Colonic mucosa (tissue), 4 donors: ENCODE data around the gene SLC6A6. TPM values are rescaled to one million over a fixed set of nuclear protein-coding genes. Genes with fewer than 3 reads are reported as not detected.

Source experiments
- DNase-seq: peaks from one replicate; pipeline ENCODE4 v3.0.0-alpha.2; 2020
- H3K27ac ChIP-seq: fragments of 200-600 bp; one replicate; pipeline ENCODE4 v1.8.0; 2021
- H3K27me3 ChIP-seq: fragments of 200-600 bp; one replicate; pipeline ENCODE4 v1.8.0; 2021
- H3K36me3 ChIP-seq: fragments of 200-600 bp; one replicate; pipeline ENCODE4 v1.8.0; 2021
- H3K4me1 ChIP-seq: fragments of 200-600 bp; one replicate; pipeline ENCODE4 v1.8.0; 2021; ENCODE audit warnings: mild to moderate bottlenecking
- H3K4me3 ChIP-seq: fragments of 200-600 bp; one replicate; pipeline ENCODE4 v1.8.0; 2021
- H3K9ac ChIP-seq, 2 donors: one replicate each; pipeline ENCODE4 v1.7.0; 2013; ENCODE audit warnings: control low read depth in 2 of 2, low read depth in 2 of 2, low read length in 2 of 2
- H3K9me3 ChIP-seq: fragments of 200-600 bp; one replicate; pipeline ENCODE4 v1.8.0; 2021
- CTCF ChIP-seq: fragments of 200-600 bp; IDR thresholded peaks from one replicate; pipeline ENCODE4 v1.8.0; 2022; ENCODE audit warnings: antibody characterized with exemption, mild to moderate bottlenecking
- intact Hi-C: fragments of 100-400 bp; cut with DNase I; formaldehyde crosslinking; loops from one replicate; pipeline ENCODE4 v1.14.1; 2022
- total RNA-seq, 2 donors: library from RNA; stranded (reverse); fragmentation: NEBNext Ultra II Directional in 1 of 2; extraction: Animal tissue kit (Norgen Biotek cat#: 25700) in 1 of 2; gene quantifications; one replicate each; pipeline ENCODE4 v1.2.1, GENCODE V29; 2021
- donor health status: healthy.
- donor health status: DM: no; HTN: no; CAD: no.
- donor health status: DM: no; HTN: no; CAD: no.

The SLC6A6 gene
- total RNA-seq, 2 donors from 2014 or later: 7.2 to 13.0 TPM

- H3K4me1 ChIP-seq: no peaks in the 10 kb centered on the region
- no peak for DNase-seq
- H3K27ac ChIP-seq: no peak overlapping the region
- no peaks in the 10 kb centered on the region for H3K36me3 ChIP-seq
- H3K4me3 ChIP-seq: no peak overlapping the region
- intact Hi-C loops: loop anchor here (5.0 kb wide), 1 partner anchor 57 kb away; the partner anchor contains the start of gene SLC6A6
- no peak for TF ChIP-seq CTCF
- H3K9ac ChIP-seq: no peak overlapping the region
- no peaks in the 10 kb centered on the region for H3K27me3 ChIP-seq
- H3K9me3 ChIP-seq: no peaks in the 10 kb centered on the region
Observed at GRCh38 chr3:14459384-14459783, 57.0 kb downstream of the SLC6A6 start.

- TF ChIP-seq CTCF: no peak
- intact Hi-C loops: loop anchor here (5.0 kb wide), 1 partner anchor 57 kb away; the partner anchor contains the start of gene SLC6A6
- Histone ChIP-seq H3K27ac (no peak overlapping the region), H3K4me3 (no peak overlapping the region), H3K9ac (no peak overlapping the region), H3K27me3 (no peaks in the 10 kb centered on the region), H3K9me3 (no peaks in the 10 kb centered on the region), H3K4me1 (no peaks in the 10 kb centered on the region), H3K36me3 (no peaks in the 10 kb centered on the region)
- no peak for DNase-seq
Observed at GRCh38 chr3:14459787-14460186, 57.4 kb downstream of the SLC6A6 start.

- TF ChIP-seq CTCF: no peak
- Histone ChIP-seq H3K4me3 (no peak overlapping the region), H3K27me3 (no peaks in the 10 kb centered on the region), H3K4me1 (no peaks in the 10 kb centered on the region), H3K9ac (no peak overlapping the region), H3K9me3 (no peaks in the 10 kb centered on the region), H3K36me3 (no peaks in the 10 kb centered on the region), H3K27ac (no peak overlapping the region)
- intact Hi-C loops: no loop called here
- peak; percentile 43 for DNase-seq
Observed at GRCh38 chr3:14460342-14461005, 58.1 kb downstream of the SLC6A6 start.

GRCh38 chr3:14461006-14461747 is 58.8 kb downstream of the SLC6A6 start:
- DNase-seq: no peak
- no peaks in the 10 kb centered on the region for H3K27me3 ChIP-seq
- no peak for TF ChIP-seq CTCF
- intact Hi-C loops: no loop called here
- no peak overlapping the region for H3K4me3 ChIP-seq
- no peaks in the 10 kb centered on the region for H3K36me3 ChIP-seq
- no peaks in the 10 kb centered on the region for H3K9me3 ChIP-seq
- H3K27ac ChIP-seq: no peak overlapping the region
- H3K9ac ChIP-seq: no peak overlapping the region
- no peaks in the 10 kb centered on the region for H3K4me1 ChIP-seq

- Histone ChIP-seq H3K4me3 (no peak overlapping the region), H3K27ac (no peak overlapping the region), H3K9me3 (no peaks in the 10 kb centered on the region), H3K27me3 (no peaks in the 10 kb centered on the region), H3K36me3 (no peaks in the 10 kb centered on the region), H3K9ac (no peak overlapping the region), H3K4me1 (no peaks in the 10 kb centered on the region)
- DNase-seq: peak; percentile 56
- peak; percentile 47 for TF ChIP-seq CTCF
- intact Hi-C loops: loop anchor here (2.0 kb wide), 1 partner anchor 199 kb away; no protein-coding TSS in a partner anchor
Observed at GRCh38 chr3:14461748-14462324, 59.4 kb downstream of the SLC6A6 start.
